Vagina (tissue), 2 donors: ENCODE measurements around the gene SPTBN1. TPM values are rescaled to one million over a fixed set of nuclear protein-coding genes. Genes with fewer than 3 reads are reported as not detected.

Source experiments
- DNase-seq, 2 donors: peaks; one replicate each; pipeline ENCODE4 v3.0.0-alpha.2; 2017; ENCODE audit errors: extremely low spot score in 2 of 2
- H3K27ac ChIP-seq: fragments of 200-600 bp; sonication (generic); one replicate; pipeline ENCODE4 v1.5.1; 2019
- H3K27me3 ChIP-seq: fragments of 200-600 bp; sonication (generic); one replicate; pipeline ENCODE4 v1.5.1; 2019
- H3K36me3 ChIP-seq, 2 donors: fragments of 200-600 bp; sonication (generic); one replicate each; pipeline ENCODE4 v1.5.1; 2017 to 2019
- H3K4me1 ChIP-seq: fragments of 200-600 bp; sonication (generic); one replicate; pipeline ENCODE4 v1.5.1; 2019
- H3K4me3 ChIP-seq, 2 donors: fragments of 200-600 bp; sonication (generic); 1 replicate in 1 of 2; 2 replicates in 1 of 2; pipeline ENCODE4 v1.5.1; 2016 to 2019
- H3K9me3 ChIP-seq: fragments of 200-600 bp; sonication (generic); one replicate; pipeline ENCODE4 v1.5.1; 2019
- CTCF ChIP-seq, 3 experiments: fragments of 450-650 bp in 2 of 3; fragments of 200-600 bp in 1 of 3; sonication (generic) in 1 of 3; IDR thresholded peaks; one replicate each; pipeline ENCODE4 v1.5.1; 2017 to 2019; ENCODE audit warnings: antibody characterized with exemption in 3 of 3, mild to moderate bottlenecking in 2 of 3, moderate library complexity in 2 of 3
- POLR2A ChIP-seq, 2 donors: fragments of 450-650 bp; IDR thresholded peaks; one replicate each; pipeline ENCODE4 v1.6.1; 2017; ENCODE audit warnings: antibody characterized with exemption in 2 of 2, mild to moderate bottlenecking in 2 of 2, moderate library complexity in 2 of 2
- POLR2AphosphoS5 ChIP-seq, 2 donors: sonication (generic); formaldehyde crosslinking; IDR thresholded peaks; one replicate each; pipeline ENCODE4 v1.9.0; 2017; ENCODE audit warnings: antibody characterized with exemption in 2 of 2, mild to moderate bottlenecking in 2 of 2, low read depth in 1 of 2; ENCODE audit not compliant: insufficient read depth in 1 of 2
- intact Hi-C: fragments of 100-400 bp; cut with DNase I; formaldehyde crosslinking; loops from one replicate; pipeline ENCODE4 v1.15.1; 2023
- total RNA-seq: library from RNA; depleted of rRNA; stranded (reverse); fragments of >200 nt; gene quantifications from one replicate; pipeline ENCODE4 v1.2.3, GENCODE V29; 2016

The SPTBN1 gene
- total RNA-seq, 1 donor from 2014 or later = 278 TPM

- peak in 1 of 2 donors; percentile 89 for DNase-seq
- peaks cover 56% of the 10 kb centered on the region for H3K4me1 ChIP-seq
- H3K27me3 ChIP-seq = no peaks in the 10 kb centered on the region
Observed at GRCh38 chr2:54666634-54667265, 210.6 kb downstream of the SPTBN1 start.

GRCh38 chr2:54667266-54667639 lies 211.1 kb downstream of the SPTBN1 start:
- Histone ChIP-seq H3K36me3 (peaks cover 0 to 36% of the 10 kb centered on the region in 2 donors), H3K4me1 (peaks cover 60% of the 10 kb centered on the region), H3K27me3 (no peaks in the 10 kb centered on the region), H3K4me3 (no peak overlapping the region), H3K9me3 (no peaks in the 10 kb centered on the region), H3K27ac (peak overlapping the region; percentile 82)
- DNase-seq = peak in 1 of 2 donors; percentile 64
- TF ChIP-seq CTCF (IDR thresholded peaks at IDR 0.05) (no peak), POLR2AphosphoS5 (IDR thresholded peaks at IDR 0.05; ENCODE audit: insufficient read depth in 1 of 2, low read depth in 1 of 2) (no peak), POLR2A (IDR thresholded peaks at IDR 0.05) (no peak)
- intact Hi-C loops = no loop called here

More at GRCh38 chr2:54666634-54667265, 210.6 kb downstream of the SPTBN1 start:
- no peaks in the 10 kb centered on the region for H3K9me3 ChIP-seq
- intact Hi-C loops = no loop called here
- peaks cover 0 to 40% of the 10 kb centered on the region in 2 donors for H3K36me3 ChIP-seq
- peak overlapping the region in 1 of 2 donors; percentile 14 for H3K4me3 ChIP-seq
- TF ChIP-seq CTCF (IDR thresholded peaks at IDR 0.05) (no peak), POLR2A (IDR thresholded peaks at IDR 0.05) (no peak), POLR2AphosphoS5 (IDR thresholded peaks at IDR 0.05; ENCODE audit: insufficient read depth in 1 of 2, low read depth in 1 of 2) (no peak)
- H3K27ac ChIP-seq = peak overlapping the region; percentile 82

DNA sequence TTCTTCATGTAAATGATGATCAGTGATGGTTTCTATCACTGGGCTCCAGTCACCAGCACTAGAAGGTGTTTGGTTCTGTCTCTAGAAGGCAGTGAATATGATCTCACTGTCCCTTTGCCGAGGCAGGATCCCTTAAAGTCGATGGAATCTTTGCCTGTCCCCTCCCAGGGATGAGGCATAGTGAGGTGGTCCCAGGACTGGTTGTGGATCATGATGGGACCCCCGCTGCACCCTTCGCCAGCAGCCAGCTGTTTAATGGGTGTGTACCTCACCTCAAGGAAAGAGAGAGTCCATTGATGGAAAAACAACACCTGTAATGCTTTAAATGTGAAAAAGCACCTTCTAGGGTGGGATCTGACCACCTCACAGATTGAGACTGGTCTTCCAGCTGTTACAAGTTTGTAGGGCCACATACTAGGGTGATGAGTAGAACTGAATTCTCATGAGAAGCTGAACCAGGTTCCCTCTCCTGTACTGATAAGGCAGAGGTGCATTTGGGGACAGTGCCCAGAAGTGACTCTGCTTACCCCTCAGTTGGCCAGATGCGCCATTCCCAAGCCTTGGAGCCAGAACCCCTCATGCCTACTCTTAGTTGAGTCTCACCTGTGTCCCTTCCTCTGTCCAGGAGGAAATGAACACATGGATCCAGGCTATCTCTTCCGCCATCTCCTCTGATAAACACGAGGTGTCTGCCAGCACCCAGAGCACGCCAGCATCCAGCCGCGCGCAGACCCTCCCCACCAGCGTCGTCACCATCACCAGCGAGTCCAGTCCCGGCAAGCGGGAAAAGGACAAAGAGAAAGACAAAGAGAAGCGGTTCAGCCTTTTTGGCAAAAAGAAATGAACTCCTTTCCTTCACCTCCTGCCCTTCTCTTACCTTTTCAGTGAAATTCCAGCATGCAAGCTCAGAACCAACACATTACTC lies 211.9 kb downstream of the SPTBN1 start:
- Histone ChIP-seq H3K4me1 (peaks cover 67% of the 10 kb centered on the region), H3K4me3 (no peak overlapping the region), H3K27ac (peak overlapping the region; percentile 82), H3K36me3 (peaks cover 0 to 30% of the 10 kb centered on the region in 2 donors), H3K27me3 (no peaks in the 10 kb centered on the region), H3K9me3 (no peaks in the 10 kb centered on the region)
- peak in 1 of 2 donors; percentile 85 for DNase-seq
- intact Hi-C loops = no loop called here
- TF ChIP-seq POLR2A (IDR thresholded peaks at IDR 0.05) (no peak), CTCF (IDR thresholded peaks at IDR 0.05) (no peak), POLR2AphosphoS5 (IDR thresholded peaks at IDR 0.05; ENCODE audit: insufficient read depth in 1 of 2, low read depth in 1 of 2) (no peak)

DNA sequence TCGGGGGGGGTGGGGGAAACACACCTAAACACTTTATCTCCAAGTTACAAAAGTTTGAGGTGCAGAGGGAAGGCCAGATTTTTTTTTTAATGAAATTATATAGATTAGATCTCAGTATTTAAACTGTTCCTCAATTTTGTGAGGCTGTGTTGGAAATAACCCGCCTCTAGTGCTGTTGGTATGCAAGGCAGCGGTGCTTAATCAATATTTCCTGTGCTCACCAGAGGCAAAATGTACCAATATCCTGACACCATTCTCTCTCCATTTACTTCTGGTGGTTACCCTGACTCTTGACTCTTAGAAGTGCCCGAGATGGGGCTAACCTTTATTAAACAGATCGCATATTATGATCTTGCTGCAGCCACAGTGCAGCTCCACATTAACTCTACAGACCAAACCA lies 212.6 kb downstream of the SPTBN1 start:
- intact Hi-C loops = no loop called here
- H3K36me3 ChIP-seq = peaks cover 0 to 23% of the 10 kb centered on the region in 2 donors
- DNase-seq = peak in 1 of 2 donors; percentile 47
- H3K4me3 ChIP-seq = no peak overlapping the region
- peaks cover 74% of the 10 kb centered on the region for H3K4me1 ChIP-seq
- H3K27ac ChIP-seq = peak overlapping the region; percentile 82
- no peaks in the 10 kb centered on the region for H3K27me3 ChIP-seq
- TF ChIP-seq POLR2A (IDR thresholded peaks at IDR 0.05) (no peak), CTCF (IDR thresholded peaks at IDR 0.05) (no peak), POLR2AphosphoS5 (IDR thresholded peaks at IDR 0.05; ENCODE audit: insufficient read depth in 1 of 2, low read depth in 1 of 2) (no peak)
- no peaks in the 10 kb centered on the region for H3K9me3 ChIP-seq
